Activated gamma-delta T cell (primary cell): ENCODE measurements around the gene PIGO.
A peak's percentile ranks its signal among the peaks of the same experiment; 100 is the strongest.

Source experiments
- DNase-seq: peaks from one replicate; lab custom pipeline; 2025; lab: John Stamatoyannopoulos, UW

Gene PIGO

GRCh38 chr9:35071814-35072460, 24.5 kb downstream of the PIGO start:
- DNase-seq = peak; percentile 65

GRCh38 chr9:35070823-35071813, 25.3 kb downstream of the PIGO start:
- DNase-seq = no peak

DNA sequence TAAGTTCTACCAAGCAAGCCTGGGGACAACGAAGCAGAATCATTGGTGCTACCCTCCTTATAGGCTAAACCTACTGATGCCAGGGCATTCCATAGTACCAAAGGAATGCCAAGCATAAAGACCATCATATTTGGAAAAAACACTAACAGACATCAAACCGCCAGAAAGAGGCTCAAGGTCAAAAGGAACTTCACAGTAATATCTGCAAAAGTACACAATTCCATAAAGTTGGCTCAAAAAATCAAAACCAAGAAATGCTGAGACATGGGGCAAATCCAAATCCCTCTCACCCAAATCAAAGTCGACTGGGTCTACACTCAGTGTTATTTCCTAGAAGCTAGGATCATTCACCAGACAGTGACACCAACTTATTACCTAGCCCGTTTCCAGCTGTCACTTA, 27.4 kb downstream of the PIGO start:
- DNase-seq = no peak

DNA sequence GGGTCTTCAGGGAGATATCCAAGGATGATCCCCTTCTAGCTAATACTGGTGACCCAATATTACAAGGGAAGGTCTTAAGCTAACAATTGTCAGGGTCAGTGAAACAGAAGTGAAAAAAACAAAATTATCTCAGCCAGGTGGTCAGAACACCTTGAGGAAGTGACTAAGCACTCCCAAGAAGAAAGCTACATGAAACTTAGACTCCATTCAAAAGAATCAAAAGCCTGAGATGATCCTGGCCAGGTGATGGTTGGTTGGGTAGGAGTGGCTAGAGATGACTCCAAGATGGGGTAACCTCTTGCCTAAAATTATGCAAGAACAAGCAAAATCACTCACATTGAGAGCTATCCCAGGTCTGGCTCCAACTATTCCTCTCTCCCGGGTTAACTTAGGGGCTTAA, 29.3 kb downstream of the PIGO start:
- DNase-seq = no peak

DNA sequence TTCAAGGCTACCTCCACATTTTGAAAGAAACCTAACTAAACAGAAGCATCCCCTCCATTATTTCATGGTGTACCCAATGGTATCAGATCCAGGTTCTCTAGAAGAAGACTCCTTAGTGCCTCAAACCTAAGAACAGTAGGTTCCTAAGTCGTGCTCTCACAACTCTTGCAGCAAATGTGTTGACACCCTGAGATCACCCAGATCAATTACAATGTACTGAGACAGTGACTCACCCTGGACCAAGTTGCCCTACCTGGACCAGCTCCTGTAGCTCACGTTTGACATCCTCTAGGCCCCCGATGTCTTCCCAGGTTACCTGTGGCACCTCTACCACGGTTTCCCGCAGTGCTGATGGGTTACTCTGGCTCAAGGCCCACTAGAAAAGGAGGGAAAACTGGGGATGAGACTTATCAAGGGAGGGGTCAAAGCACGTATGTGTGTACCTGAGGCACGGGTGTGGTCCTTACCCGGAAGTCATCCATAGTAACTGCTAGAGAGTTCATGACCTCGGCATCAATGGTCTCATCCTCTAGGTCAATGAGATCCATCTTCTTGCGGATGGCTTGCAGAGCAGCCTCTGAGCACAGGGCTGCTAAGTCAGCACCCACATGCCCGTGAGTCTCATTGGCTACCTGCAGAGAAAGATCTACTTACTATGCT, 35.7 kb downstream of the PIGO start:
- no peak for DNase-seq

DNA sequence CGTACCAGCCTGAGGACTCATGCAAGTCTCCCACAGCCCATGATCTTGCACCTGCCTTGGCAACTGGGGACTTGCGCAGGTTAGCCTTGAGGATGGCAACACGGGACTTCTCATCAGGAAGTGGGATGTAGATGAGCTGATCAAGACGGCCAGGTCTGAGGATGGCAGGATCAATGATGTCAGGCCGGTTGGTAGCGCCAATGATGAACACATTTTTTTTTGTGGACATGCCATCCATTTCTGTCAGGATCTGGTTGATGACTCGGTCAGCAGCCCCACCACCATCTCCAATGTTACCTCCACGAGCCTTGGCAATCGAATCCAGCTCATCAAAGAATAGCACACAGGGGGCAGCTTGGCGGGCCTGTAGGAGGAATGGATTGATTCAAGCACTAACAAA, 37.0 kb downstream of the PIGO start:
- no peak for DNase-seq

DNA sequence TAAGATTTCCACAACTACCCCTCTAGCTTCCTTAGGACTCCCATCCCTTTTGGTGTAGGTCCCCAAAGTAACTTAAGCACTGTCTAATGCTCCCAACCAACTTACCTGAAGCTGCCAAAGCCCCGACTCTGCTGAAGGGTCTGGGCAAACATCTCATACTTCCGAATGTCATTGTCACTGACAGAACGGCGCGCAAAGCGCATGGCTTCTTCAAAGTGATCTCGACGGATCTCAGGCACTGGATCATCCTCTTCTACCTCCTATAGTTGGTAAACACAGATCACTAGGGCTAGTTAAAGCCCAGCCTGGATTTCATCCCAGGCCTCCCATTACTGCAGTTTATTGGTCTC, 39.1 kb downstream of the PIGO start:
- DNase-seq = no peak

GRCh38 chr9:35056571-35057270, 39.7 kb downstream of the PIGO start:
- no peak for DNase-seq

DNA sequence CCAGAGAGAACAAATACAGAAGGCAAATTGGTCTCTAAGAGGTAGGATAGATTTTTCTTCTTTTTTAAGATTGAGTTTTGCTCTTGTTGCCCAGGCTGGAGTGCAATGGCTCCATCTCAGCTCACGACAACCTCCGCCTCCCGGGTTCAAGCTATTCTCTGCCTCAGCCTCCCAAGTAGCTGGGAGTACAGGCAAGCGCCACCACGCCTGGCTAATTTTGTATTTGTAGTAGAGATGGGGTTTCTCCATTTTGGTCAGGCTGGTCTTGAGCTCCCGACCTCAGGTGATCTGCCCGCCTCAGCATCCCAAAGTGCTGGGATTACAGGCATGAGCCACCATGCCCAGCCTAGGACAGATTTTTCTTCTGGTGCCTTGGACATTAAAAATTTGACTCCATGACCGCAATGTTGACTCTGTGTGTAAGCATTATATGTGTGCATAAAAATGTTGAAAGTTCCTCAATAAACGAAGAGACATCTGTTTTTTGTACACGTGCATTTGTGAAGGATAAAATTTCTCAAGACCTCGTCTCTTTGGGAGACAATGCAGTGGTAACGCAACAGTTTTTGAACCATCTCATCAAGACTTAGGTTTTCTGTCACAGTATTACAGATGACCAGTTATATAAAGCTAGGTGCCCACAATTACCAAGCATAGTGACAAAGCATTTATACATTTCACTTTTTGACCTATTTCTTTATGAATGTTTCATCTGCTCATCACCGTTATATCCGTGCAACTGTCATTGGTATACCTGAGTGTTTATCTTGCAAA, 41.3 kb downstream of the PIGO start:
- no peak for DNase-seq

DNA sequence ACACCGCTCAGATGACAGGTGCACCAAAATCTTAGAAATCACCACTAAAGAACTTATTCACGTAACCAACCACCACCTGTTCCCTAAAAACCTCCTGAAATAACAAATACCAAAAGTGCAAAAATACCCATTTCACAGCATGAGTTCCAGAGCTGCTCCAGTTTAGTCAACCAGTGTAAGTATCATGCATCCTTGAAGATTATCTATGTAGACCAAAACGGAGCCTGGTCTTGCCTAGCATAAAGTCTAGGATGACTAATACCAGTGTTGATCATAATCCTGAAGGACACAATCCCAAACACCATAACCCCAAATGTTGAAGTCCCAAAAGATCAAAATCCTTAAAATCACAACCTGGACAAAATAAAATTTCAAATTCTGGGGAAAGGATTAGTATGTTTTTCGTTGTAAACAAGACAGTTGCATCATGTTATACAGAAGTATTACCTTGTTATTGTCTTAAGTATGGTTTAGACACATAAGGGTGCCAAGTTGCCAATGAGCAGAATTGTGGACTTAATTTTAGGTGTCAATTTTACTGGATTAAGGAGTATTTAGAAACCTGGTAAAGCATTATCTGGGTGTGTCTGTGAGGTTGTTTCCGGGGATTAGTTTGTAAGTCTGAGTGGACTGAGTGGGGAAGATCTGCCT, 42.1 kb downstream of the PIGO start:
- DNase-seq = no peak

- DNase-seq = no peak
These were observed 45.1 kb downstream of the PIGO start for GRCh38 chr9:35051069-35051967.

- DNase-seq = no peak
These were observed 47.9 kb downstream of the PIGO start for GRCh38 chr9:35048511-35048910.

DNA sequence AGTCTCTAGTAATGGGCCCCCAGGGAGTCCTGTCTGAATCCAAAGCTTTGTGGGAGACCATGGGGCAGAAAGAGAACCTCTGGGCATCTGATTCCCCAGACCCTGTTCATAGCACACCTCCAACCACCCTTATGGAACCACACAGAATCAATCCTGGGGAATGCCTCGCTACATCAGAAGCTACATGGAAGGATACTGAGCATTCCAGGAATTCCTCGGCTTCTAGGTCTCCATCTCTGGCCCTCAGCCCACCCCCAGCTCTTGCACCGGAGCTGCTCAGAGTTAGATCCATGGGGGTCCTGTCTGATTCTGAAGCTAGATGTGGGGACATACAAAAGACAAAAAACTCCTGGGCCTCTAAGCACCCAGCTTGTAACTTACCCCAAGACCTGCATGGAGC, 52.3 kb downstream of the PIGO start:
- no peak for DNase-seq

DNA sequence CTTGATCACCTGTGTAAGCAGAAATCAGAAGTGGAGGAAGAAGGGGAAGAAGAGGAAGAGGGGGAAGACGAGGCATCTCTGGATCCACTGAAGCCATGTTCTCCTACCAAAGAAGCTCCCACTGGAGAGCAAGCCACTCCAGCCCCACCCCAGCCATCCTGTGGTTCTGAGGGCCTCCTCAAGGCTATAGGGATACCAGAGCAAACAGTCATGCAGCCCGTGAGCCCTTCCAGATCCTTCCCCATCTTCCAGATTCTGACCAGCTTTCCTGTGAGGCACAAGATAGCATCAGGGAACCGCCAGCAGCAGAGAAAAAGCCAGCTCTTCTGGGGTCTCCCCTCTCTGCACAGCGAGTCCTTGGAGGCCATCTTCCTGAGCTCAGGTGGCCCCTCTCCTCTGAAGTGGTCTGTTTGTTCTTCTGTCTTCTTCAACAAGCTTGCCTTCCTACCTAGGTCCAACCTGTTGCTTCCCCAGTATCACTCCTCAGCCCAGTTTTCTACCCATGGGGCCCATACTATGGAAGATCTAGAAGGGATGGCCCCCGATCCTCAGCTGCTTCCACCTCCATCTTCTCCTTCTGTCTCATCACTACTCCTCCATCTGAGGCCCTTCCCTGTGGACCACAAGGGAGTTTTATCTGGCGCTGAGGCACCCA, 53.4 kb downstream of the PIGO start:
- DNase-seq = no peak

DNA sequence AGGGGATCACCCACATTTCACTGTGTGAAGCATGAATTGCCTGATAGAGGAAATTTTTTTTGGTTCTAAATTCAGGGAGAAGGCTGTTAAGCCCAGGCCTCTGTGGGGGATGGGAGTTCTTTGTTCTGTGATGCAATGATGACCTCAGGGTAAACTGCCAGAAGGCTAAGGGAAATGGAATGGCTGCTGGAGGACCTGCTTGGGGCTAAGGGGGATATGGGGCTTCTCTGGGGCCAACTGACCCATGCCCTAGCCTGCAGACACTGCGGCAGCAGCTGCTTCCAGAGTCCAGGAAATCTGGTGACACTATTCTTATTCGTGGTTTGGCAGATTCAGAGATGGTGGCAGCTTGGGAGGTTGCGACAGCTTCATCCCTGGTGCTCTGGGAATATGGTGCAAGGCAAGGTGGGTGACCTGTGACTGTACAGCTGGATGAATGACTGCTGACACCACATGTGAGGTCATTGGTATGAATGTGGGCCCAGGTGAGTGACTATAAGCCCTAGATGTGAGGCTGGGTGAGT, 54.2 kb downstream of the PIGO start:
- no peak for DNase-seq
